Activated CD4-positive, alpha-beta T cell treated with anti-CD3 and anti-CD28 coated beads, Interleukin-2, amount 10 ng/mL, durations not matched to agents 24 days and 14 days (primary cell): ENCODE results near the gene ZMYM2. TPM values are rescaled to one million over a fixed set of nuclear protein-coding genes. Genes with fewer than 3 reads are reported as not detected.

Experiments used
- DNase-seq: peaks from one replicate; pipeline ENCODE4 v3.0.0; 2022
- H3K27ac Mint-ChIP-seq: one replicate; pipeline ENCODE4 v1.8.0; 2022; ENCODE audit warnings: mild to moderate bottlenecking, mixed read lengths
- H3K27me3 Mint-ChIP-seq: one replicate; pipeline ENCODE4 v1.8.0; 2022; ENCODE audit warnings: mixed read lengths
- H3K36me3 Mint-ChIP-seq: one replicate; pipeline ENCODE4 v1.8.0; 2022; ENCODE audit warnings: low read depth, mild to moderate bottlenecking, mixed read lengths
- H3K4me1 Mint-ChIP-seq: one replicate; pipeline ENCODE4 v1.8.0; 2021; ENCODE audit warnings: mixed read lengths
- H3K4me3 Mint-ChIP-seq: one replicate; pipeline ENCODE4 v1.8.0; 2022; ENCODE audit warnings: mild to moderate bottlenecking, moderate library complexity, mixed read lengths
- H3K9me3 Mint-ChIP-seq: one replicate; pipeline ENCODE4 v1.8.0; 2021; ENCODE audit warnings: mixed read lengths
- intact Hi-C: fragments of 100-400 bp; cut with micrococcal nuclease; formaldehyde crosslinking; loops from one replicate; pipeline ENCODE4 v1.15.1; 2023
- total RNA-seq: library from RNA; stranded (reverse); gene quantifications from 2 replicates; pipeline ENCODE4 v1.2.3, GENCODE V29; 2022

Gene ZMYM2
- total RNA-seq, result 62.4 and 67.0 TPM in 2 replicates

- Mint-ChIP-seq H3K9me3 (no peaks in the 10 kb centered on the region), H3K4me1 (peaks cover 25% of the 10 kb centered on the region), H3K4me3 (peak within 1 kb of the TSS; percentile 97), H3K36me3 (peaks cover 22% of the 10 kb centered on the region), H3K27me3 (peaks cover 7% of the 10 kb centered on the region), H3K27ac (peak within 1 kb of the TSS; percentile 97)
- intact Hi-C loops, result loop anchor here (1.0 to 5.0 kb wide), 4 partner anchors 95 to 459 kb away; partner anchors contain the start of genes MPHOSPH8 and ZMYM5
- peak; percentile 100 for DNase-seq
Observed at GRCh38 chr13:19958155-19959111, at the start of gene ZMYM2. ZMYM2 (plus strand) TSS chr13:19958727; CDS start chr13:19993073, 34,346 bp downstream.

- Mint-ChIP-seq H3K4me1 (no peaks in the 10 kb centered on the region), H3K4me3 (no peak overlapping the region), H3K27ac (no peak overlapping the region), H3K27me3 (no peaks in the 10 kb centered on the region), H3K9me3 (no peaks in the 10 kb centered on the region), H3K36me3 (no peaks in the 10 kb centered on the region)
- intact Hi-C loops, result no loop called here
- no peak for DNase-seq
Observed at GRCh38 chr13:19910336-19911072, 48.0 kb upstream of the ZMYM2 start.

- H3K9me3 Mint-ChIP-seq, result no peaks in the 10 kb centered on the region
- no peak overlapping the region for H3K27ac Mint-ChIP-seq
- no peaks in the 10 kb centered on the region for H3K4me1 Mint-ChIP-seq
- H3K27me3 Mint-ChIP-seq, result no peaks in the 10 kb centered on the region
- intact Hi-C loops, result no loop called here
- H3K36me3 Mint-ChIP-seq, result no peaks in the 10 kb centered on the region
- H3K4me3 Mint-ChIP-seq, result no peak overlapping the region
- DNase-seq, result no peak
Observed at GRCh38 chr13:19927117-19927748, 31.3 kb upstream of the ZMYM2 start.

GRCh38 chr13:19940106-19940505 is 18.4 kb upstream of the ZMYM2 start:
- H3K4me1 Mint-ChIP-seq, result no peaks in the 10 kb centered on the region
- no peaks in the 10 kb centered on the region for H3K36me3 Mint-ChIP-seq
- no peak overlapping the region for H3K27ac Mint-ChIP-seq
- intact Hi-C loops, result no loop called here
- no peak overlapping the region for H3K4me3 Mint-ChIP-seq
- no peak for DNase-seq
- H3K27me3 Mint-ChIP-seq, result peaks cover 26% of the 10 kb centered on the region
- no peaks in the 10 kb centered on the region for H3K9me3 Mint-ChIP-seq

GRCh38 chr13:19950374-19950773 is 8.2 kb upstream of the ZMYM2 start:
- H3K36me3 Mint-ChIP-seq, result no peaks in the 10 kb centered on the region
- intact Hi-C loops, result no loop called here
- H3K27me3 Mint-ChIP-seq, result peaks cover 16% of the 10 kb centered on the region
- no peaks in the 10 kb centered on the region for H3K4me1 Mint-ChIP-seq
- H3K9me3 Mint-ChIP-seq, result no peaks in the 10 kb centered on the region
- no peak overlapping the region for H3K27ac Mint-ChIP-seq
- DNase-seq, result no peak
- no peak overlapping the region for H3K4me3 Mint-ChIP-seq

GRCh38 chr13:19952850-19953249 is 5.7 kb upstream of the ZMYM2 start:
- DNase-seq, result no peak
- intact Hi-C loops, result no loop called here
- H3K9me3 Mint-ChIP-seq, result no peaks in the 10 kb centered on the region
- H3K4me3 Mint-ChIP-seq, result no peak overlapping the region
- peaks cover 16% of the 10 kb centered on the region for H3K27me3 Mint-ChIP-seq
- no peak overlapping the region for H3K27ac Mint-ChIP-seq
- H3K4me1 Mint-ChIP-seq, result peaks cover 3% of the 10 kb centered on the region
- H3K36me3 Mint-ChIP-seq, result no peaks in the 10 kb centered on the region

DNA sequence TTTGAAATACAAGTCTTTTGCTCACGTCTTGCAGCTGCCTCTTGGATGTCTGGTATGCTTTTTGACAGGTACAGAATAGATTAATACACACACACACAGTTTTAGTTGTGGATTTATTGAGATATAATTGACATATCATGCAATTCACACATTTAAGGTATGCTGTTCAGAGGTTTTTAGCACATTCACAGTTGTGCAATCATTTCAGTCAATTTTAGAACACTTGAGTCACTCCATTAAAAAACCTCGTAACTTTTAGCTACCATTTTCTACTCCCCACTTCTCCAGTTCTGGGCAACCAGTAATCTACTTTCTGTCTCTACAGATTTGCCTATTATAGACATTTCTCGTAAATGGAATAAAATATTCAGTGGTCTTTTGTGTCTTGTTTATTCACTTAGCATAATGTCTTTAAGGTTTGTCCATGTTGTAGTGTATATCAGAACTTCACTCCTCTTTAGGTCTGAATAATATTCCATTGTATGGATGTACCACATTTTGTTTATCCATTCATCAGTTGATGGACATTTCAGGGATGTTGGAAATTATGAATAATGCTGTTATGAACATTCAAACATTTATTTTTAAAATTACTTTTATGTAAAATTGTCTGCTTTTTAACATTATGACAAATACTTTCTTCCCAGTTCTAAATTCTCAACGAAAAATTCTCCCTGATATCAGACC is 2.5 kb upstream of the ZMYM2 start:
- DNase-seq, result no peak
- intact Hi-C loops, result loop anchor here (5.0 kb wide), 2 partner anchors 171 to 461 kb away; no protein-coding TSS in a partner anchor
- no peak overlapping the region for H3K27ac Mint-ChIP-seq
- peaks cover 16% of the 10 kb centered on the region for H3K27me3 Mint-ChIP-seq
- H3K9me3 Mint-ChIP-seq, result no peaks in the 10 kb centered on the region
- no peak overlapping the region for H3K4me3 Mint-ChIP-seq
- peaks cover 15% of the 10 kb centered on the region for H3K4me1 Mint-ChIP-seq
- H3K36me3 Mint-ChIP-seq, result peaks cover 6% of the 10 kb centered on the region

DNA sequence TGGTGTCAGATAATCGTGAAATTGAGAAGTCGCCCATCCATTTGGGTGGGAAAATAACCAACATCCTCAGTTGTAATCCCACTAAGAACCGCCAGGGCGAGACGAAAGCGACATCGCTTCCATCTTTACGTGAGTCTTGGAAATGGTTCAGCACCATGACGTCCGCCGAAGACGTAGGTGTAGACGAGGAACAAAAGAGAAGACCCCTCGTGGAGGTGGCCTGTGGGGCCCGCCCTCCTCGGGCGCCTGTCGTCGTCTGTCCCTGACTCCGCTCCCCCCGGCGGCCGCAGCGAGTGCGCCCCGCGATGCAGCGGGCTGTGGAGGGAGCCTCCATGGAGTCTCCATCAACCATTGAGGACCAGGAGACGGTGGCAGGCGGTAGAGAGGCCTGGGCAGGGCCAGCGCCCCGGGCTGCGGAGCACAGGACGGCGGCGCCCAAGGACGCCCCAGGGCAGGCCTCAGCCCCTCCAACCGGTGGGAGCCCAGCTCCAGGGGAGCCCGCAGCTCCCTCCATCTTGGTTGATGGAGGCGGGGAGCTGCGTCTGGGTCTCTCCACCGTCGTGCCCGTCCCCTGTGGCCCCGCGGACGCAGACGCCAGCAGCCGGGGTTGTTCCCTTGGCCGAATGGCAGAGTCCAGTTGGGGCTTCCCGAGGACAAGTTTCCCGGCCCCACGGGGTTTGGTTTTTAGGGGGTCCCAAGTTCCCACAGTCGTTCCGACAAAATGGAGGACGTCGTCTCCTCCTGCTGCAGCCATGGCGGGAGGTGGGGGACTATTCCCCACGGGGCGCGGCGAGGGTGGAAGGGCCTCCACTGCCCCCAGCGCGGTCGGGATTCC is 990 bp upstream of the ZMYM2 start:
- peak; percentile 92 for DNase-seq
- peaks cover 11% of the 10 kb centered on the region for H3K27me3 Mint-ChIP-seq
- peaks cover 18% of the 10 kb centered on the region for H3K36me3 Mint-ChIP-seq
- peak overlapping the region; percentile 87 for H3K27ac Mint-ChIP-seq
- peaks cover 25% of the 10 kb centered on the region for H3K4me1 Mint-ChIP-seq
- intact Hi-C loops, result loop anchor here (1.0 to 5.0 kb wide), 4 partner anchors 94 to 460 kb away; partner anchors contain the start of genes MPHOSPH8 and ZMYM5
- peak overlapping the region; percentile 97 for H3K4me3 Mint-ChIP-seq
- H3K9me3 Mint-ChIP-seq, result no peaks in the 10 kb centered on the region

DNA sequence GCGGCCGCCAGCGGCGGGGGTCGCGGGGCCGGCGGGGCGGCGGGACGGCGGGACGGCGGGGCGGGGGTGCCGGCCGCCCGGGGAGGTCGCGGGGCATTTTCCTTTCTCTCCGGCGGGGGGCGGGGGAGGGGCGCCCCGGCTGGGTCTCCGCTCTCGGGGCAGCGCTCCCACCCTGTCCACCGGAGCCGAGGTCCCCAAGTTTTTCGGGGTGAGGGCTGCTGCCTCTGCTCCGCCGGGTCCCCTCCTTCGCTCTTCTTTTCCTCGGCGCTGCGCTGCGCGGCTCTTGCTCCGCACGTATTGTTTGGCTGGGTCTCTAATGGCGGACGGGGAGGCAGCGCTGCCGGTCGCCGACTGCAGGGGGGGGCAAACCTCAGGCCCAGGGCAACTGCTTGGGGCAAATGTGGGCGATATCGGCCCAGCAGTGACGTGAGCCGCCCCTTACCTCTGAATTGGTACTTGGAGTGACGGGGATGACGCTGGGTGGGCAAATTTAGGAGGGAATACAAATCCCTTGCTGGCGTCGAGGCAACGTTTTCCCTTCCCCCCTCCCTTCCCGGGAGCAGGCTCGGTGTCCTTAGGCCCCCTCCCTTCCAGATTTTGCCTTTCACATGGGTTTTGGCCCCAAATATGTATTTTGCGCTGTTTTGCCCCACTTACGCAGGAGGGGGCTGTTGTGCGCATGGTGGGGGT is 759 bp downstream of the ZMYM2 start:
- peak overlapping the region; percentile 97 for H3K27ac Mint-ChIP-seq
- DNase-seq, result peak; percentile 89
- H3K4me1 Mint-ChIP-seq, result peaks cover 25% of the 10 kb centered on the region
- peaks cover 22% of the 10 kb centered on the region for H3K36me3 Mint-ChIP-seq
- intact Hi-C loops, result loop anchor here (5.0 kb wide), 2 partner anchors 168 to 458 kb away; no protein-coding TSS in a partner anchor
- peak overlapping the region; percentile 97 for H3K4me3 Mint-ChIP-seq
- H3K27me3 Mint-ChIP-seq, result peaks cover 7% of the 10 kb centered on the region
- H3K9me3 Mint-ChIP-seq, result no peaks in the 10 kb centered on the region

GRCh38 chr13:19959831-19960652 is 1.5 kb downstream of the ZMYM2 start:
- Mint-ChIP-seq H3K9me3 (no peaks in the 10 kb centered on the region), H3K27me3 (peaks cover 7% of the 10 kb centered on the region), H3K36me3 (peaks cover 22% of the 10 kb centered on the region), H3K4me1 (peaks cover 25% of the 10 kb centered on the region), H3K27ac (peak overlapping the region; percentile 97), H3K4me3 (peak overlapping the region; percentile 97)
- DNase-seq, result peak; percentile 94
- intact Hi-C loops, result loop anchor here (1.0 to 5.0 kb wide), 5 partner anchors 47 to 457 kb away; partner anchors contain the start of gene PSPC1

- Mint-ChIP-seq H3K27me3 (peaks cover 5% of the 10 kb centered on the region), H3K27ac (peak overlapping the region; percentile 97), H3K4me3 (peak overlapping the region; percentile 97), H3K4me1 (peaks cover 25% of the 10 kb centered on the region), H3K36me3 (peaks cover 26% of the 10 kb centered on the region), H3K9me3 (no peaks in the 10 kb centered on the region)
- peak; percentile 65 for DNase-seq
- intact Hi-C loops, result loop anchor here (1.0 to 5.0 kb wide), 3 partner anchors 47 to 203 kb away; partner anchors contain the start of gene PSPC1
Observed at GRCh38 chr13:19960653-19960976, 2.1 kb downstream of the ZMYM2 start.
